D721Med (cell line): ENCODE data around the gene SLC38A1.

Source experiments
- DNase-seq: peaks from one replicate; pipeline ENCODE4 v3.0.0; 2011; ENCODE audit warnings: low spot score; ENCODE audit not compliant: insufficient read length
- FAIRE-seq: peaks from 2 replicates; lab custom pipeline; 2011; peaks lifted over from hg19 to GRCh38; lab: Jason Lieb, UNC
- CTCF ChIP-seq: IDR thresholded peaks from 2 replicates; pipeline ENCODE4 v1.5.1; 2012; ENCODE audit warnings: mild to moderate bottlenecking, control low read depth; ENCODE audit not compliant: insufficient read depth; ENCODE audit errors: missing control alignments

SLC38A1 gene

GRCh38 chr12:46148327-46149078 is 120.3 kb downstream of the SLC38A1 start:
- TF ChIP-seq CTCF, result no peak
- DNase-seq (no peak), FAIRE-seq (no peak)

- DNase-seq (no peak), FAIRE-seq (no peak)
- no peak for TF ChIP-seq CTCF
Observed at GRCh38 chr12:46147144-46147543, 121.7 kb downstream of the SLC38A1 start.

GRCh38 chr12:46145881-46146280 is 123.0 kb downstream of the SLC38A1 start:
- no peak for TF ChIP-seq CTCF
- no peak for FAIRE-seq
- no peak for DNase-seq

GRCh38 chr12:46144433-46144832 is 124.4 kb downstream of the SLC38A1 start:
- DNase-seq (no peak), FAIRE-seq (no peak)
- no peak for TF ChIP-seq CTCF

- FAIRE-seq (no peak), DNase-seq (no peak)
- TF ChIP-seq CTCF, result no peak
Observed at GRCh38 chr12:46136249-46136648, 132.6 kb downstream of the SLC38A1 start.

GRCh38 chr12:46135750-46136149 is 133.1 kb downstream of the SLC38A1 start:
- no peak for TF ChIP-seq CTCF
- DNase-seq, result no peak
- FAIRE-seq, result no peak

- FAIRE-seq (no peak), DNase-seq (no peak)
- no peak for TF ChIP-seq CTCF
Observed at GRCh38 chr12:46134852-46135251, 134.0 kb downstream of the SLC38A1 start.
